Hematopoietic multipotent progenitor cell (in vitro differentiated cells): ENCODE measurements around the gene OBI1. TPM values are rescaled to one million over a fixed set of nuclear protein-coding genes. Genes with fewer than 3 reads are reported as not detected.

Experiments
- DNase-seq, 3 donors: peaks; one replicate each; pipeline ENCODE4 v3.0.0-alpha.2; 2011 to 2015; ENCODE audit warnings: low read depth in 2 of 3, low spot score in 2 of 3
- total RNA-seq: library from RNA; depleted of rRNA; stranded (reverse); fragments of >200 nt; gene quantifications from one replicate; pipeline ENCODE4 v1.2.3, GENCODE V29; 2012

Gene OBI1
- total RNA-seq, 1 donor: 3.8 TPM

- peak in 2 of 3 donors; percentile 35 to 47 for DNase-seq
These were observed 8.8 kb downstream of the OBI1 start for GRCh38 chr13:78649997-78650716.

- peak in 1 of 3 donors; percentile 28 for DNase-seq
These were observed 11.8 kb downstream of the OBI1 start for GRCh38 chr13:78647109-78647678.

GRCh38 chr13:78638216-78638615, 20.7 kb downstream of the OBI1 start:
- no peak for DNase-seq

- no peak for DNase-seq
These were observed 22.5 kb downstream of the OBI1 start for GRCh38 chr13:78636495-78636894.

GRCh38 chr13:78632996-78633395, 26.0 kb downstream of the OBI1 start:
- DNase-seq: no peak

- DNase-seq: no peak
These were observed 27.9 kb downstream of the OBI1 start for GRCh38 chr13:78631077-78631476.

- DNase-seq: no peak
These were observed 28.4 kb downstream of the OBI1 start for GRCh38 chr13:78630511-78630910.

GRCh38 chr13:78625384-78625783, 33.6 kb downstream of the OBI1 start:
- DNase-seq: no peak

- DNase-seq: no peak
These were observed 35.8 kb downstream of the OBI1 start for GRCh38 chr13:78623132-78623531.

GRCh38 chr13:78620936-78621470, 38.0 kb downstream of the OBI1 start:
- DNase-seq: no peak

- no peak for DNase-seq
These were observed 40.5 kb downstream of the OBI1 start for GRCh38 chr13:78618411-78618810.

GRCh38 chr13:78611040-78611439, 47.9 kb downstream of the OBI1 start:
- DNase-seq: no peak

GRCh38 chr13:78610381-78610883, 48.5 kb downstream of the OBI1 start:
- DNase-seq: no peak

- DNase-seq: peak in 1 of 3 donors; percentile 20
These were observed 49.3 kb downstream of the OBI1 start for GRCh38 chr13:78609464-78610205.

GRCh38 chr13:78608688-78609463, 50.1 kb downstream of the OBI1 start:
- peak in 1 of 3 donors; percentile 10 for DNase-seq

GRCh38 chr13:78608252-78608687, 50.7 kb downstream of the OBI1 start:
- peak in 1 of 3 donors; percentile 10 for DNase-seq

- DNase-seq: peak in 1 of 3 donors; percentile 12
These were observed 51.3 kb downstream of the OBI1 start for GRCh38 chr13:78607409-78608251.

- DNase-seq: peak in 1 of 3 donors; percentile 5
These were observed 52.2 kb downstream of the OBI1 start for GRCh38 chr13:78606471-78607408.
